Thoracic aorta endothelial cell (primary cell): ENCODE measurements around the gene MPC2. TPM values are rescaled to one million over a fixed set of nuclear protein-coding genes. Genes with fewer than 3 reads are reported as not detected.

Experiments
- total RNA-seq: library from RNA; depleted of rRNA; stranded (reverse); fragments of >200 nt; gene quantifications from 2 replicates; pipeline ENCODE4 v1.2.3, GENCODE V29; 2012

Gene MPC2
- total RNA-seq, result 28.9 and 33.5 TPM in 2 replicates

DNA sequence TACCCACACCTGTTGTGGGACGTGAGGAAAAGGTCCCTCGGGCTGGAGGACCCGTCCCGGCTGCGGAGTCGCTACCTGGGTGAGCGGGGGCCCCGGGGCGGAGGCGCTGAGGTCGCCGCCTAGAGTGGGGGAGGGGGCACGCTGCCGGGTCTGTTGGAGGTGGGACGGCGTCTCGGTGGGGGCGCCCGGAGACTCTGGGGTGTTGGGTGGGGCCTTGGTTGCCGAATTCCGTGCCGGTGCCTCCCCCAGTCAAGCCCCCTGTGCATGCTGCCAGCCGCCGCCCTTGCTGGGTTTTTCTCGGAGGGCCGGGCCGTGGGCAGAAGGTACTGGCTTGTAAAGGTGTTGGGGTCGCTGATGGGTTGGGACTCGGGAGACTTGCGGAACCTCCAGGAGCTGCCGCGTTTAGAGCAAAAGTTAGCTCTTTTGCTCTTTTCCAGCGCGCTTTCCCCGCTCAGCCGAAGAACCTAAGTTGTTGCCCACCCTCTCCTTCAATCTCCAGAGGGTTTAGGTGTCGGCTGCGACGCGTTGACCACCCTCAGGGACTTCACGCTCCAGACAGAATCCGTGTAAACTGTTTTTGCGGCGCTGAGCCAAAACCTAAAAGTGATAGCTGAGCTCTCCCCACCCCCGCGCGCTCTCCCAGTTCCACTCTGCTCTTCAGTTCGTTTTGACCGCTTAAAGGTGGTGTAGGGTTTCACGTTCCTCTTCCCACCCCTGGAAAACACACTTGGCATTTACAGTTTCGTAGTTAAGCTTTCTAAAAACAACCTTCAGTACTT is at the start of gene MPC2:
MPC2 (minus strand) TSS at position 143 of the 779 bp plus-strand sequence. CDS start 1,231 bp downstream, outside the sequence.

DNA sequence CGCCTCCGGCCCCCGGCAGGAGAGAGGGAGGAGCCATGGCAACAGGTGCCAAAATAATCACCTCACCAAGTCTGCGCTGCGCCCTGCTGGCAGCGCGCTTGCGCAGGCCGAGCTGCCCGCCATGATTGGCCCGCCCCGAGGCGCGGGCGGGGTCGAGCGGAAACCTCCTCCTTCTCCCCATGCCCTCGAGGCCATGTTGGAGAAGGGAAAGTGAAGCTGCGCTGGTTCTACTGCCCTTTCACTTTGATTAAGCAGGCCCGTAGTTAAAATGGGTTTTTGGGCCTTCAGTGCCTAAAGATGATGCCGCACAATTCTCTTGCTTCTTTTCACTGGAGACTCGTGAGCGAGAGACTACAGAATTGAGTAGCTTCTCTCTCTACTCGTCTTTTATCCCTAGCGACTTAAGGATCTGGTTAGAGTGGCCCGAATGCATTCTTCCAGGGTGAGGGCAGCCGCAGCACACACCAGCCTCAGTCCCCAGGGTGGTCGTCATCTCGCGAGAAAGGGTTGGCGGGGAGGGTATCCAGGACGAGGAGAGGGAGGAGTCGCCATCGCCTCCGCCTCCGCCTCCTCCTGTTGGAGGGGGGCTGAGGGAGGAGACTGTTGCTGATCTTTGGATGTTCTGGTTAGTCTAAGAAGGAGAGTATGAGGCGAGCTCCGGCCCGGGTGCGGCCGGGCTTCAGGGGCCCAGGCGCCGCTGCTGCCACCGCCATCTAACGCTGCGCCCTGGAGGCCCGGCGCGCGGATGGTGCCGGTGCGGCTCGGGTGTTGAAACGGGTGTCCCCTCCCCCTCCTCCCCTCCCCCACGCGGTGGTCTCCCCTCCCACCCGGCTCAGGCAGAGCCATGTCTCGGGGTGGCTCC is 573 bp downstream of the MPC2 start, which contains the start of gene DCAF6:
DCAF6 (plus strand) TSS at position 616 of the 862 bp plus-strand sequence; CDS start at position 845, 229 bp downstream.

DNA sequence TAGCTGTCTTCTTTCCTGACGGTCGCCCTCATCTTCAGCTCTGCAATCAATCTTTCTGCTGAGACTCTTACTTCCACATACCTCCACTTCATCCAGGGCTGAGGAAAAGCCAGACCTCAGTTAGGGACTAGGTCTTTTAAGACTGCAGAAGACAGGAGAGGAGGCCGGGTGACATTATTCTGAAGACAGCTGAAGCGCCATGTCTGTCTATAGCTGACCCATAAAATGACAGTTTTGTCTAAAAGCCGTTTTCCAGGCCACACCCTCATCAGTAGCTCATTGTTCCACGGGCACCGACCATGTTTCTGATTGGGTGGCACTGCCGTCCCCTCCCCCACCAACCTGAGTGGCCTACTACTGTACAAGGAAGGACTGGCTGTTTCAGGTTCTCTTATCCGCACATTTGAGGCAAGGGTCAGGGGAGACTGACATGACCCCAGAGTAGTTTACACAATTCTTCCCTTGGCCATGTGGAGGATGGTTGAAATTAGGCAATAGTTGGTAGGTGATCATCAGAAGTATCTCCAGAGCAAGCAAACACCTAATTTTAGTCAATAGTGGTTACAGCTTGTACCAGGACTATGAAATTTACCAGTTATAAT is 22.9 kb downstream of the MPC2 start, which contains the start of gene ADCY10:
ADCY10 (minus strand) TSS at position 240 of the 602 bp plus-strand sequence. CDS start 8,994 bp downstream, outside the sequence.

Other genes with a start within 250 kb of the MPC2 start
- 136 and 144 TPM in 2 replicates for gene MPZL1, start 215.1 kb downstream of the MPC2 start, total RNA-seq
- gene ADCY10, start 22.9 kb downstream of the MPC2 start, total RNA-seq, result under 0.01 and 0.07 TPM in 2 replicates
- gene DCAF6, start 389 bp downstream of the MPC2 start, total RNA-seq, result 70.0 and 77.1 TPM in 2 replicates
- gene GPR161, start 199.9 kb upstream of the MPC2 start, total RNA-seq, result 15.3 and 19.8 TPM in 2 replicates
- gene TIPRL, start 241.9 kb upstream of the MPC2 start, total RNA-seq, result 49.8 and 50.9 TPM in 2 replicates